GM19395 (cell line): ENCODE measurements around the gene CRABP1.

Experiments used
- ATAC-seq: cut with Tn5 transposase; IDR thresholded peaks from one replicate; pipeline ENCODE4 v1.9.1; 2021; ENCODE audit warnings: mild to moderate bottlenecking, moderate library complexity; ENCODE audit not compliant: unreplicated experiment

CRABP1 gene

GRCh38 chr15:78397382-78397781 is 57.2 kb downstream of the CRABP1 start:
- no peak for ATAC-seq
